HG03520 (cell line): ENCODE results near the gene NOS3.

Experiments used
- ATAC-seq: cut with Tn5 transposase; IDR thresholded peaks from one replicate; pipeline ENCODE4 v1.9.1; 2021; ENCODE audit warnings: mild to moderate bottlenecking, moderate library complexity; ENCODE audit not compliant: unreplicated experiment

NOS3 gene

DNA sequence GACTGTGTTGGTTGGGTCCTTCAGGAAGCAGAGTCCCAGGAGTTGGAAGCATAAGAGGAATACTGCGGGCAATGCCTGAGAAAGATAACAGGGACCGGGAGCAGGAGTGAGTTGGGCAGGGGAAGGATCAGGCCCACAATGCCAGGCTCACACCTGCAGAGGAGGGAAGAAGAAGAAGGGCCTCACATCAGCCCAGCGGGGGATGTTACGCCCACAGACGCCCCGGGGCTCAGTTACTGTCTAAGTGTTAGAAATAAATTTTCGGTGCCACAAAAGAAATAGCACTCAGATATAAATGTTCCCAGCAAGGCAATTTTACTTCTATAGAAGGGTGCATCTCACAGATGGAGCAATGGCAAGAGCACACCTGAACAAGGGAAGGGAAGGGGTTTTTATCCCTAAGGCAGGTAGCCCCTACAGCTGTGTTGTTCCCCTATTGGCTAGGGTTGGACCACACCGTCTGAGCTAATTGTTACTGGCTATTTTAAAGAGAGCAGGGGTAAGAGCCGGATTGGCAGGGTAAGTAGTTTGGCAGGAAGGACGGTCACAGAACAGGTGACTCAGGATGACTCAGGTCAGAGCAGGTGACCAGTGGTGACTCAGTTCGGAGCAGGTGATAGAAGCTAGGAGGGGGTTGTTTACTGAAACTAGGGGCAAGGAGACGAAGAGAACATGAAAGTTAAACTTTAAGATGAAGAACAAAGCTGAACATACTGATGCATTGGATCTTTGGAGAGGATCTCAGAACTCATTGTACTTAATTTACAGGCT is at the start of gene NOS3:
NOS3 (plus strand) TSS at position 602 of the 771 bp plus-strand sequence. CDS start 2,787 bp downstream, outside the sequence.
- no peak for ATAC-seq

GRCh38 chr7:150941351-150942000 is 49.3 kb upstream of the NOS3 start:
- no peak for ATAC-seq

GRCh38 chr7:150942001-150942590 is 48.7 kb upstream of the NOS3 start:
- ATAC-seq: no peak

DNA sequence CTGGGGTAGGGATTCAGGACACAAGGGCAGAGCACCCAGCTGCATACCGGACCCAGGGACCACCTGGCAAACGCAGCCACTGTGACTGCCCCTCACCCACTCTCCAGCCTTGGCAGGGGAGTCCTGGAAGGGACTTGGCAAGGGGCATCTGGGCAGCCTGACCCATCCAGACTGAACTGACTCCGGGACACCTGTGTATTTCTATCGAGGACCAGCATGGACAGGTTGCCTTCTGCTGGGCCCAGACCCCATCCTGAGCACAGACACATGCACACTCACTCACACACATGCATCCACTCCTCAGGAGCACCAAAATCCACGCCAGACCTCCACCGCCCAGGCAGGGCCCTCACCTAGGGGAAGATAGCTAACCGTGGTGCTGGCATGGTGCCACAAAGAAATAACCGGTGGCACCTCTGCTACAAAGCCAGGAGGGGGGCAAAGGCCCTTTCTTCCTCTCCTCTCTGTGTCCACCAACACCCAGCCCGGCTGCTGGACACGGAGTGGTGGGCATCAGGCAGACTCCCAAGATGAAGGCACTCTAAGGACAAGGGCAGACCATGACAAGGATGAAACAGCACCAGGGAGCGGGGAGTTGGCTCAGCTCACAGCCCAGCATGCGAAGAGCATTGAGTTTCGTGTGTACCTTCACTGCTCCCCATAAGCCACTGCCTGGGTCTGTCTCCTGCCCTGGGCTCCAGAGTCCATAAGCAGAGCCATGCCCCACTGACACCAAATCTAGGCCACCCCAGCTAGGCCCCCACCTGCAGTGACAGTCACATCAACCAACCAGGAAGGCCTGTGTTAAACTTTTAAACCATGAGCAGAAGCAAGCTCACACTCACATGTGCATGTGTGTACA is 48.0 kb upstream of the NOS3 start:
- ATAC-seq: no peak

DNA sequence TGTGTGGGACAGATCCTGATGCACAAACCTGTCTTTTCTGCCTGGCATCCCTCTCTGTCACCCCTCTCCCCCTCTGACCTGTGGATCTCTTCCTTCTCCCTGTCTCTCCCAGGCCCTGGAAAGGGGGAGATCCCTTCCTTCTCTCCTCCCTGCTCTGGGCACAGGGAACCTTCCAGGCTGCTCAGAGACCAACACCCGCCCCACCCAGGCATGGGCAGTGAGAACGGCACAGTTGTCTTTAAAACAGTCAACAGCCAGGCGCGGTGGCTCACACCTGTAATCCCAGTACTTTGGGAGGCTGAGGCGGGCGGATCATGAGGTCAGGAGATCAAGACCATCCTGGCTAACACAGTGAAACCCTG is 47.4 kb upstream of the NOS3 start:
- no peak for ATAC-seq

- no peak for ATAC-seq
Measured at GRCh38 chr7:150944066-150945042, 46.5 kb upstream of the NOS3 start.

DNA sequence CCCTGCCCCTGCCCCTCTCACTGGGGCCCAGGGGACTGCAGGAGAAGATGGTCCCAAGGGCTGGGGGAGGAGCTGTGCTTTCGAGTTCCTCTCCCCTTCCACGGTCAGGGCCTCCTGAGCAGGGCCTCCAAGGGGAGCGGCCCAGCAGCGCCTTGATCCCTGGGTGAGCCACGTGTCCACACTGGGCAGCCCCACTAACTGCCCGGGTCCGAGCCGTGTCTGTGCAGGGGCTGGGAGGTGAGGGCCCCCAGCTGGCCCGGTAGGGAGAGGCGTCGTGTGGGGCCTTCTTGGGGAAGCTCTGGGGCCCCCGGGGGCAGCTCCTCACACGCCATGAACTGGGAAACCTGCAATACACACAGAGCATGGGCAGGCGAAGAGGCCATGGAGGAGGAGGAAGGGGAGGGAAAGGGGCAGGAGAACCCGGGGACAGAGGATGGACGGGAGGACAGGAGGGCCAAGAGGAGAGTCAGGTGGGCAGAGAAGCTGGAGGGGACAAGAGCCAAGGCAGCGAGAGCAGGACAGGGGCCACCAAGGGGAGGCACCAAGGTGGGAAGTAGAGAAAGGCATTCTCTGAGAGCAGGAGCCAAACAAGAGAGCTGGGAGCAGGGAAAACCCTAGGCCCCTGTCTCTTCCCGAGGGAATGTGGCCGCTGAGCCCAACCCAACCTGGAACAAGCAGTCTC is 45.5 kb upstream of the NOS3 start:
- ATAC-seq: no peak

DNA sequence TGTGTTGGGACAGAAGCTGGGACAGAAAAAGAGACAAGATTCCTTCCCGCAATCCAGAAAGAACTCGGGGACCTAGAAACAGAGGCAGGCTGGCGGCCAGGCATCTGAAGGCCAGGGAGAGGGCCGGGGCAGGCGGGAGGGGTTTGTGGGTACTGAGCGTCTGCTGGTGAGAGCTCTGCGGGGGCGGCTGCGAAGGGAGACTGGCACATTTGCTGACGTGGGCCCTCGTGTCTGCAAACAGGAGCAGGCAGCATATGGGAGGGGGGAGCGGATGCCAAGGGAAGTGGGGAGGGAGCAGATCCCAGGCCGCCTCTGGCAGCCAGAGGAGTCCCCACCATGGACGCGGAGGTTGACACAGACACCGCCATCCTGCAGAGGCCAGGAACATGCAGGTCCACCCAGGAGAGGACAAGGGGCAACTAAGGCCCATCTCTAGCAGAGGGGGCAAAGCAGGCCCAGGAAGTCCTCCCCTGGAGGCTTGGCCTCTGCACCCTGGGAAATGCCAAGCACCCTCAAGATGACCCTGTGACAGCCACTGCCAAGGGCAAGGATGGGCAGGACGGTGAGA is 44.9 kb upstream of the NOS3 start:
- ATAC-seq: no peak

GRCh38 chr7:150946421-150947240 is 44.2 kb upstream of the NOS3 start:
- ATAC-seq: no peak

- ATAC-seq: no peak
Measured at GRCh38 chr7:150947241-150947745, 43.5 kb upstream of the NOS3 start.

DNA sequence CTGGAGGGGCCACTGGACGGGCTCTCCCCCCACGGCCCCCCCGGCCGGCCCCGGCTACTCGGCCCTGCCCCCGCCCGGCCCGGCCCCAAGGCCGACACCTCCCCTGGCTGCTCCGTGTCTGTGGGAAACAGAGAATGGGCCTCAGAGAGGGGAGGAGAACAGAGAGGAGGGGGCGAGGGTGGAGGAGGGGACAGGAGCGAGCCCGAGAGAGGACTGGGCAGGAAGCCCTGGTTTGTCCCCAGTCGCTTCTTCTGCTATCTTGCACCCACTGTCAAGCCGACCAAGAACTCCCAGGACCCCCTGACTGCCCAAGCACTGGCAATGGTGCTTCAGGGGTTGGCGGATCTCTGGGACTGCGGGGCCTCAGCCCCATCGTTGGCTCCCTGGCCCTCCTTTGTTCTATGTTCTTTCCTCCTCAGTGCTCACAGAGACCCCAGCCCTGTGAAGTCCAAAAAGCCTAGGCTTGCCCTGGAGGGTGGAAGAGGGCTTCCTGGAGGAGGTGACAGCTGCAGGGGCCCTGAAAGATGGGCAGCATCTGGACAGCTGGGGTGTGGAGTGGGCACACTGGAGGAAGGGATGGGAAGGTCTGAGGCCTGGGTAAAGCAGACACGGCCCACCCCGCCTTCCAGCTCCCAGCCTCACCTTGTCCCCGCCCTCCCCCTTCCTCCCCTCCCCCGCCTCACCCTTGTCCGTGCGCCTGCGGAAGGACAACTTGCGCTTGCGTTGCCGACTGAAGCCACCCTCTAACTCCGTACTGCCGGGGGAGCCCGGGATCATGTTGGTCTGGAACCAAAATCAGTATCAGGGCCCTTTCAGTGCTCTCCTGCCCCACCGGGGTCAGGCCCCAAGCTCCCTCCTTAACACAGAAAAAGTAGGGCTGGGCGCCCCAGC is 42.8 kb upstream of the NOS3 start:
- no peak for ATAC-seq

DNA sequence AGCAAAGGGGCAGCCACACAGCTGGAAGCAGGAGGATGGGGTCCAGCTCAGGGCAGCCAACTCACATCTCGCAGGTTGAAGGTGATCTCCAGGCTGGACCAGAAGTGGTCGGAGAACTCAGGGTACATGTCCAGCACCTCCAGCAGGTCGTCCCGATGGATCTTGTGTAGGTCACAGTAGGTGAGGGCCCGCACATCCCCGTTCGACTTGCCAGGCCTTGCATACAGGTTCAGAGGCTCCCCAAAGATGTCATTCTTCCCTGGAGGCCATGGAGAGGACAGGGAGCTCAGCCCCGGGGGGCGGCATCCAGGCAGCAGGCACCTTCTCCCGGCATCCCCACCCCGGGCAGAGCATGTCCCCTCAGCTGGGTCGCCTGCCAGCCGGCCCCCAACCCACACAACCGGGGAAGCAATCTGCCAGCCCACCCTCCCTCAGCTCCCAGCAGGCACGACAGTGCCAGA is 42.0 kb upstream of the NOS3 start:
- no peak for ATAC-seq

DNA sequence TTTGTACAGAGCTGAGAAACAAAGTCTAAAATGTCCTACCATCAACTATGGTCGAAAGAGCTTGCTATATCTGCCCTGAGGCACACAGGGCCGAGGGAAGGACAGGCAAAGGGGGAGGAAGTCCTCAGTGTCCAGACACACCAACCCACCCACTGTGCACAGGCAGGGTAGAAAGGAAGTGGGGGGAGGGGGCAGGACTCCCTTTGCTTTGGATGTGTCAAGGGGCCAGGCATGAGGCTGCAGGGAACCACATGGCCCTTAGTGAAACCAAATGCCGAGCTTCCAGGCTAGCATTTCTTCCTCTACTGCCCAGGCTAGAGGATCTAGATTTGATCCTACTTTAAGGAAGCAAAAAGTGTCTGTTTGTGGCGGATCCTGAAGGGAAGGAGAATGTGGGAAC is 41.3 kb upstream of the NOS3 start:
- no peak for ATAC-seq

GRCh38 chr7:150949971-150950491 is 40.8 kb upstream of the NOS3 start:
- ATAC-seq: no peak

DNA sequence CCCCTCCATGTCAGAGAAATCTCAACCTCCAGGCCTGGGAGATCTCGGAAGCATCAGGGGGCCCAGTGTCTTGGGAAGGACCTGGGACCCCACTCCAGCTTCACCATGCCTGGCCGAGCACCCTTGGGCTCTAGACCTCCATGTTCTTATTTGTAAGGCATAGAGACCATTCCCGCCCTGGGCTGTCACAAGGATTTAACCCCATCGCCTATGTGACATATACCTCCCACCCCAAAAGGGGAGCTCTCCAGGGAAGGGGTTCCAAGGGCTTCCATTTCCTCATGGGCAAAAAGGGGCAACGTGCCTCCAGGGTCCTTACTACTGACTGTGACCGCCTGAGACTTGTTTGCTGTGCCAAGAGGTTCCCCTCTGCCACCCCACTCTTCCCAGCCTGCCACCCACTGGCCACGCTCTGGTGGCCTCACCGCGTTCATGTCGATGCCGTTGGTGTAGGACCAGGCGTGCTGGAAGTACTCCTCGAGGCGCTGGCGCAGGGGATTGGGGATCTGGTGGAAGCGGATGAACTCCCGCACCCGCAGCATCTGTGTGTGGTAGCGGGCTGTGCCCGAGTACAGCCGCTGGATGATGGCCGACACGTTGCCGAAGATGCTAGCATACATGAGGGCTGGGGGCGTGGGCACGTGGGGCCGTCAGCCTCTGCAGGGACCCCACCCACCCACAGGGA is 40.2 kb upstream of the NOS3 start:
- no peak for ATAC-seq

DNA sequence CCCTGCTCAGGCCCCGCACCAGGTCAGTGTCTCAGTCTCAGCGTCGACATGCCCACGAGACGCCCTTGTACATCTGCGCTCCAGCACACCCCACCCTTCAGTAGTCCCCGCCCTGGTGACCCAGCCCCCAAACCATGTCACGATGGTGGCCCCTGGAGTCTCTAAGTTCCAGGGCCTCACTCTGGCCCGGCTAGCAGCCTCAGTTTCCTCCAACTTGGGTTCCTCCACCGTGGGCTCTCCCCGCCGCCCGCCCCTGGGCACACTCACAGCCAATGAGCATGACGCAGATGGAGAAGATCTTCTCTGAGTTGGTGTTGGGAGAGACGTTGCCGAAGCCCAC is 39.7 kb upstream of the NOS3 start:
- no peak for ATAC-seq
